ENCODE data around the gene C6orf136. TPM values are rescaled to one million over a fixed set of nuclear protein-coding genes. Genes with fewer than 3 reads are reported as not detected.
A peak's percentile ranks its signal among the peaks of the same experiment; 100 is the strongest.

Gene C6orf136
- total RNA-seq, 1 donor from 2014 or later = 21.6 TPM

DNA sequence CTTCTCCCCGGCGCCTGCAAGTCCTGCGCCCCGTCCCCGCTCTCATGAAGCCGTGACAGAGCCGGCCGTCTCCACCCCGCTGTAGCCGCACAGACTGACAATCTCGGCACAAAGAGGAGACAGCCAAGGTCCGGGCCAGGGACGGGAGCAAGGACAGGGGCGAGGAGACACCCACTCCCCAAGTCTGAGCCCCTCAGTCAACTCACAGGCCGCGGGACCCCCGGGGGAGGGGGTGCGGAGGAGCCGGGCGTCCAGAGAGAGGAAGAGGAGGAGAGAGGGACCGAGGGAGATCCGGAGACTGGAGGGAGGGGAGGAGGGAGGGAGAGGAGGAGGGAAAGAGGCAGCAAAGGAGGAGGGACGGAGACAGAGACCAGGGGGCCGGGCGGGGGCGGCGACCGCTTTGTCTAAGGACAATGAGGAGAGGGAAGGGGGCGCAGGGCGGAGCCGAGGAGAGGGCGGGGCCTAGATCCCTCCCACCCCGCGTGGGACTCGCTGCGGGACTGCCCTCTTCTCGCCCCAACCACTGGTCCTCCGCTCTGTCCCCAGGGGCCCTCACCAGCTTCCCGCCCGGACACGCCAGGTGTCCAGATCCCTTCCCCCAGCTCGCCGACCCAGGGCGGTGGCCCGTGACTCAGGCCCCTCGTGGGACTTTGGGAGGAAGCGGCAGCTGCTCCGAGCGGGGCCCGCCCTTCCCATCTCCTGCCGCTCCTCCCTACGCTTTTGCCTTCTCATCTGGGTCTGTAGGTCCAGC lies 40.1 kb downstream of the C6orf136 start:
- Mint-ChIP-seq H3K4me3 (peak overlapping the region; percentile 92), H3K27ac (peak overlapping the region; percentile 99), H3K4me1 (peaks cover 78% of the 10 kb centered on the region), H3K36me3 (ENCODE audit: low read depth) (peaks cover 38% of the 10 kb centered on the region), H3K9me3 (no peaks in the 10 kb centered on the region), H3K27me3 (no peaks in the 10 kb centered on the region)
- TF ChIP-seq, protein P1, sequence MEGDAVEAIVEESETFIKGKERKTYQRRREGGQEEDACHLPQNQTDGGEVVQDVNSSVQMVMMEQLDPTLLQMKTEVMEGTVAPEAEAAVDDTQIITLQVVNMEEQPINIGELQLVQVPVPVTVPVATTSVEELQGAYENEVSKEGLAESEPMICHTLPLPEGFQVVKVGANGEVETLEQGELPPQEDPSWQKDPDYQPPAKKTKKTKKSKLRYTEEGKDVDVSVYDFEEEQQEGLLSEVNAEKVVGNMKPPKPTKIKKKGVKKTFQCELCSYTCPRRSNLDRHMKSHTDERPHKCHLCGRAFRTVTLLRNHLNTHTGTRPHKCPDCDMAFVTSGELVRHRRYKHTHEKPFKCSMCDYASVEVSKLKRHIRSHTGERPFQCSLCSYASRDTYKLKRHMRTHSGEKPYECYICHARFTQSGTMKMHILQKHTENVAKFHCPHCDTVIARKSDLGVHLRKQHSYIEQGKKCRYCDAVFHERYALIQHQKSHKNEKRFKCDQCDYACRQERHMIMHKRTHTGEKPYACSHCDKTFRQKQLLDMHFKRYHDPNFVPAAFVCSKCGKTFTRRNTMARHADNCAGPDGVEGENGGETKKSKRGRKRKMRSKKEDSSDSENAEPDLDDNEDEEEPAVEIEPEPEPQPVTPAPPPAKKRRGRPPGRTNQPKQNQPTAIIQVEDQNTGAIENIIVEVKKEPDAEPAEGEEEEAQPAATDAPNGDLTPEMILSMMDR (IDR thresholded peaks at IDR 0.05) = no peak
- intact Hi-C loops (cut with micrococcal nuclease) = loop anchor here (1.0 to 10.0 kb wide), 3 partner anchors 14 to 878 kb away; partner anchors contain the start of genes DHX16 and MDC1
- ATAC-seq (ENCODE audit: low read depth) (peak; percentile 56), DNase-seq (peak; percentile 82)
- ChIA-PET POLR2A (interaction anchor here (0.6 to 8.2 kb wide), 9 partner anchors 8 to 197 kb away, joined by 3 to 262 read pairs (median 6); partner anchors contain the start of genes DHX16, MDC1, MRPS18B and PPP1R10), CTCF (interaction anchor here (1.8 to 6.1 kb wide), 4 partner anchors 7 to 35 kb away, joined by 5 to 58 read pairs (median 26); partner anchors contain the start of genes DHX16 and MDC1)

DNA sequence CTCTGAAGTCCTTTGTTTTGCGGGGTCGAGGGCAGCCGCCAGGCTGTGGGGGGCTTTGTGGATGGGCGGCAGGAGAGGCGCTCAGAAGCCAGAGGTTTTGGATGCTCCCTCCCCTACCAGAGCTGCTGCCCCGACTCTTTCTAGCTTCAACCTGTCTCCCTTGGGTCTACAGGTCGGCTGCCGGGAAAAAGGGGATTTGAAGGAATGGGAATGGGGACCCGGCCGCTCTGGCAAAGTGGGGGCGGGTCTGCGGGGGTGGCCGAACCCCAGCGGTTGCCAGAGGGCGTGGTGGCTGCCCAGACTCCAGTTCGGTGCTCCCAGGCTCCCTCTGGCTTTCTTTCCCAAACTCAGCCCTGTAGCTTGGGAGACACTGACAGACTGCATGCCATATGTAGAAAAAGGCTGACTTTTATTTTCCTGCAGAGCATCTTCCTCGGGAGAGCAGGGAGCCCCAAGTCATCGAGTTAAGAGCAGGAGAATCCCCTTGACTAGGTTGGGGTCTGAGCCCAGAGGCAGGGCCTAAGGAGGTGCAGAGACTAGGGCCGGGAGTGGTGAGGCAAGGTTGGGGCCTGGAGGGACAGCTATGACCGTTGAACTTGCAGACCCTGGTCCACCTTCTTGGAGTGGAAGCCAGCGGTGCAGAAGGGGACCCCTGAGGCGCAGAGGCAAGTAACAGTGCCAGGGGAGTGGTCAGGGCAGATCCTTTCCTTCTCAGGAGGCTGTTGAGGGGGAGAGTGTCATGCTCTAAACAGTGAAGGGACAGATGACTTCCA lies 40.9 kb downstream of the C6orf136 start:
- ChIA-PET POLR2A (interaction anchor here (0.6 to 8.2 kb wide), 9 partner anchors 9 to 197 kb away, joined by 3 to 262 read pairs (median 6); partner anchors contain the start of genes DHX16, MDC1, MRPS18B and PPP1R10), CTCF (interaction anchor here (0.7 to 6.1 kb wide), 8 partner anchors 8 to 42 kb away, joined by 3 to 58 read pairs (median 6); partner anchors contain the start of genes DHX16 and MDC1)
- peaks cover 74% of the 10 kb centered on the region for H3K4me1 Mint-ChIP-seq
- ATAC-seq (ENCODE audit: low read depth) (no peak), DNase-seq (no peak)
- H3K27ac Mint-ChIP-seq = peak overlapping the region; percentile 99
- peaks cover 32% of the 10 kb centered on the region for H3K36me3 Mint-ChIP-seq (ENCODE audit: low read depth)
- TF ChIP-seq, protein P1 (IDR thresholded peaks at IDR 0.05) = no peak
- no peaks in the 10 kb centered on the region for H3K9me3 Mint-ChIP-seq
- intact Hi-C loops (cut with micrococcal nuclease) = loop anchor here (1.0 to 10.0 kb wide), 3 partner anchors 15 to 877 kb away; partner anchors contain the start of genes DHX16 and MDC1
- peak overlapping the region; percentile 92 for H3K4me3 Mint-ChIP-seq
- H3K27me3 Mint-ChIP-seq = no peaks in the 10 kb centered on the region

DNA sequence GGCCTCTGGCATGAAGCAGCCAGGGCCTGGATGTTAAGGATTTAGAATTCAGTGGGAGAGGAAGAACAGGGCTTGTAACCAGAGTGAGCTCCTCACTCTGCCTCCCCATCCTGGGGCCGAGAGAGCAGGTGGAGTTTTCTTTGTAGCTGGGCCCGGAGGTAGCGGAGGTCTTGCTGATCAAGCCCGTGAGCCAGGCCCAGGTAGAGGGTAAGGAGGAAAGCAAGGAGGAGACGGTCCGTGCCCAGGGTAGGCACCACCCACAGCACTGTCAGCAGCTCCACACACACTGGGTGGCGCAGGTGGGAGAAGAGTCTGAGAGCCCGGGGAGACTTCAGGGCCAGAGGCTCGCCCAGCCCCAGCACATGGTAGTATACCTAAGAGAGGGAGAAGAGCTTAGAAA lies 41.6 kb downstream of the C6orf136 start:
- H3K4me3 Mint-ChIP-seq = peak overlapping the region; percentile 92
- H3K4me1 Mint-ChIP-seq = peaks cover 68% of the 10 kb centered on the region
- ChIA-PET CTCF (interaction anchor here (0.7 to 6.1 kb wide), 8 partner anchors 9 to 42 kb away, joined by 3 to 58 read pairs (median 6); partner anchors contain the start of genes DHX16 and MDC1), POLR2A (interaction anchor here (2.4 to 8.2 kb wide), 4 partner anchors 10 to 71 kb away, joined by 12 to 262 read pairs (median 20); partner anchors contain the start of genes MDC1, MRPS18B, PPP1R10 and TUBB)
- H3K36me3 Mint-ChIP-seq (ENCODE audit: low read depth) = peaks cover 30% of the 10 kb centered on the region
- intact Hi-C loops (cut with micrococcal nuclease) = loop anchor here (10.0 kb wide), 1 partner anchor 876 kb away; no protein-coding TSS in a partner anchor
- TF ChIP-seq, protein P1 (IDR thresholded peaks at IDR 0.05) = no peak
- peak; percentile 9 for ATAC-seq (ENCODE audit: low read depth)
- H3K27ac Mint-ChIP-seq = peak overlapping the region; percentile 99
- no peaks in the 10 kb centered on the region for H3K27me3 Mint-ChIP-seq
- no peaks in the 10 kb centered on the region for H3K9me3 Mint-ChIP-seq
- no peak for DNase-seq

DNA sequence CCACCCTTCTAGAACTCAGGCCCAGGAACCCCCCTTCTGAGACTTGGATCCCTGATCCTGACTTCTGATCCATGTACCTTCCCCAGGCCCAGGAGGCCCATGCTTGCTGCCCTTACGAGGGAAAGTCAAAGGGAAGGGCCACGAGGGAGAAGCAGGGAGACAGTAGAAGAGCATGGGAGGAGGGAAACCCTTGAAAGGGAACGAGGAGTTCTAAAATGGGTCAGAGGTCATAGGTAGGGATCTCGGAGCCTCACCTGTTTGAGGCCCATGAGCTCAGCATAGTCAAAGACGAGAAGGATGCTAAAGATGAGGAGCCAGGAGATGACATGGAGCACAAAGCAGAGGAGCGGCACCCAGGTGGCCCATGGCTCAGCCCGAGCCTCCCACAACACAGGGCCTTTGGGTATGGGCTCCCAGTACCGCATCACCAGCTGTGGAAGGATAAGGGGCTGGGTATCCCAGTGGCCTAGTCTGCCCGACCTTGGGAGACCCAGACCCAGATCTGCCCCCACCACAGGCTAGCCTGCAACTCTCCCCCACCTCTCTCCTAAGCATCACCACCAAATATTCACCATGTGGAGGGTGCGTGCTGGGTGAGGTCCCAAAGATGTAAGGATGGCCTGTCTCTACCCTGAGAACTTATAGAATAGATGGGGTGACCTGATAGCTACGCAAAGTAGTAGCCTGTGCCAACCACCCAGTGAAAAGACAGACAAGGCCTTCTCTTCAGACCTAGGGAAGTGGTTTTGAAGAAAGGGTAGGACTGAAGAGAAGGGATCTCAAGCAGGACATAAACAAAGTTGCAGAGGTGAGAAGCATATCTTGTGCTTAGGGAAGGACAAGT lies 42.3 kb downstream of the C6orf136 start:
- no peak for DNase-seq
- no peaks in the 10 kb centered on the region for H3K27me3 Mint-ChIP-seq
- peaks cover 61% of the 10 kb centered on the region for H3K4me1 Mint-ChIP-seq
- CTCF ChIA-PET = interaction anchor here (1.3 to 6.1 kb wide), 5 partner anchors 9 to 41 kb away, joined by 4 to 58 read pairs (median 22); partner anchors contain the start of gene MDC1
- POLR2A ChIA-PET = interaction anchor here (0.8 to 8.2 kb wide), 7 partner anchors 8 to 74 kb away, joined by 3 to 262 read pairs (median 12); partner anchors contain the start of genes DHX16, MDC1, MRPS18B and PPP1R10
- H3K36me3 Mint-ChIP-seq (ENCODE audit: low read depth) = peaks cover 24% of the 10 kb centered on the region
- ATAC-seq (ENCODE audit: low read depth) = no peak
- peak overlapping the region; percentile 92 for H3K4me3 Mint-ChIP-seq
- TF ChIP-seq, protein P1 (IDR thresholded peaks at IDR 0.05) = no peak
- intact Hi-C loops (cut with micrococcal nuclease) = loop anchor here (10.0 kb wide), 1 partner anchor 876 kb away; no protein-coding TSS in a partner anchor
- H3K27ac Mint-ChIP-seq = peak overlapping the region; percentile 99
- no peaks in the 10 kb centered on the region for H3K9me3 Mint-ChIP-seq
